ENCODE measurements around the gene SRD5A1. TPM values are rescaled to one million over a fixed set of nuclear protein-coding genes. Genes with fewer than 3 reads are reported as not detected.

Gene SRD5A1
- total RNA-seq, 1 donor from 2014 or later = 16.2 TPM

DNA sequence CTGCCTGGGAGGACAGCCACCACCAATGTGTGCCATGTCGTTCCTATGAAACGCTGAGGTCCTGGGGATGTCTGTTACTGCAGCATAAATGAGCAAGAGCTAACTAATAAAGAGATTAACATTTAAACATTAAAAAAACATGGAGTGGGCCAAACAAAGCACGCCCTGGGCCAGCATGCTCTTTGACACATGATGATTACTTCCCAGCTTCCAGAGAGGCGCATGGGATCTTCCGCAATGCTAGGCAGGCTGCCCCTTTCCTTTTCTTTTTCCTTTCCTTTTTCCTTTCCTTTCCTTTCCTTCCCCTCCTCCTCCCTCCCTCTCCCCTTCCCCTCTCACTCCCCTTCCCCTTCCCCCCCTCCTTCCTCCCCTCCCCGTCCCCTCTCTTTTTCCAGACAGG is 69.4 kb downstream of the SRD5A1 start:
- Histone ChIP-seq H3K4me3 (no peak overlapping the region), H3F3A (ENCODE audit: low read depth) (peaks cover 6% of the 10 kb centered on the region), H4K20me1 (ENCODE audit: low read depth) (no peaks in the 10 kb centered on the region), H3K4me1 (peaks cover 20% of the 10 kb centered on the region), H3K36me3 (no peaks in the 10 kb centered on the region), H3K27ac (no peak overlapping the region), H3K4me2 (no peak overlapping the region), H3K9me3 (ENCODE audit: low read depth) (no peaks in the 10 kb centered on the region), H2AFZ (replicated peaks) (no peak overlapping the region), H3K79me2 (ENCODE audit: low read depth) (no peaks in the 10 kb centered on the region), H3K27me3 (no peaks in the 10 kb centered on the region), H3K9ac (no peak overlapping the region)
- H3K4me1 Mint-ChIP-seq = peaks cover 31% of the 10 kb centered on the region
- TF ChIP-seq EZH2 (IDR thresholded peaks at IDR 0.05) (no peak), EZH2phosphoT487 (IDR thresholded peaks at IDR 0.05) (no peak)
- TF ChIP-seq, protein P1, sequence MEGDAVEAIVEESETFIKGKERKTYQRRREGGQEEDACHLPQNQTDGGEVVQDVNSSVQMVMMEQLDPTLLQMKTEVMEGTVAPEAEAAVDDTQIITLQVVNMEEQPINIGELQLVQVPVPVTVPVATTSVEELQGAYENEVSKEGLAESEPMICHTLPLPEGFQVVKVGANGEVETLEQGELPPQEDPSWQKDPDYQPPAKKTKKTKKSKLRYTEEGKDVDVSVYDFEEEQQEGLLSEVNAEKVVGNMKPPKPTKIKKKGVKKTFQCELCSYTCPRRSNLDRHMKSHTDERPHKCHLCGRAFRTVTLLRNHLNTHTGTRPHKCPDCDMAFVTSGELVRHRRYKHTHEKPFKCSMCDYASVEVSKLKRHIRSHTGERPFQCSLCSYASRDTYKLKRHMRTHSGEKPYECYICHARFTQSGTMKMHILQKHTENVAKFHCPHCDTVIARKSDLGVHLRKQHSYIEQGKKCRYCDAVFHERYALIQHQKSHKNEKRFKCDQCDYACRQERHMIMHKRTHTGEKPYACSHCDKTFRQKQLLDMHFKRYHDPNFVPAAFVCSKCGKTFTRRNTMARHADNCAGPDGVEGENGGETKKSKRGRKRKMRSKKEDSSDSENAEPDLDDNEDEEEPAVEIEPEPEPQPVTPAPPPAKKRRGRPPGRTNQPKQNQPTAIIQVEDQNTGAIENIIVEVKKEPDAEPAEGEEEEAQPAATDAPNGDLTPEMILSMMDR (IDR thresholded peaks at IDR 0.05) = no peak
- no peaks in the 10 kb centered on the region for H3K36me3 Mint-ChIP-seq
- peak overlapping the region; percentile 40 for H3K4me3 Mint-ChIP-seq
- no peak for DNase-seq (ENCODE audit: low spot score)
- H3K27me3 Mint-ChIP-seq (ENCODE audit: insufficient read depth, low read depth) = peaks cover 7% of the 10 kb centered on the region
- H3K27ac Mint-ChIP-seq = no peak overlapping the region
- no peaks in the 10 kb centered on the region for H3K9me3 Mint-ChIP-seq

DNA sequence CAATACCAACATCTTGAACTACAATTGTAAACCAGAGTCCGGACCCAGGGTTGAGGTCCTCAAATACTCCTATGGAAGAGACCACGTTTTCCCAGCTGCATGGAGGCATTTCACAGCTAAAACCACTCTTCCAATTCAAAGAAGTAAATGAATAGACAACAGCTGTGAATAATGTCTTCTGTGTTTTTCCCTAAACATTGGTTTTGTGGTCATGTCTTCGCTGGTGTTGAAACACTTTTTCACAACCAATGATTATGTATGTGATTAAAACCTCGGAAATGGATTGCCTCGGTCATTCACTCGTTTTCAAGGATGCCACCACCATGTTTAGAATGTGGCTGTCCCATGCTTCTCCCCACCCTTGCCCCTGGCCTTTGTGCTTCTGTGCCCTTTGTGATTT is 70.6 kb downstream of the SRD5A1 start:
- no peaks in the 10 kb centered on the region for H4K20me1 ChIP-seq (ENCODE audit: low read depth)
- H3K9me3 ChIP-seq (ENCODE audit: low read depth) = no peaks in the 10 kb centered on the region
- no peak overlapping the region for H3K9ac ChIP-seq
- TF ChIP-seq EZH2 (IDR thresholded peaks at IDR 0.05) (no peak), EZH2phosphoT487 (IDR thresholded peaks at IDR 0.05) (no peak)
- TF ChIP-seq, protein P1 (IDR thresholded peaks at IDR 0.05) = no peak
- peaks cover 20% of the 10 kb centered on the region for H3K4me1 ChIP-seq
- DNase-seq (ENCODE audit: low spot score) = no peak
- no peak overlapping the region for H3K27ac ChIP-seq
- H3K79me2 ChIP-seq (ENCODE audit: low read depth) = no peaks in the 10 kb centered on the region
- peaks cover 6% of the 10 kb centered on the region for H3F3A ChIP-seq (ENCODE audit: low read depth)
- Mint-ChIP-seq H3K36me3 (no peaks in the 10 kb centered on the region), H3K4me3 (no peak overlapping the region), H3K27ac (no peak overlapping the region), H3K27me3 (ENCODE audit: insufficient read depth, low read depth) (peaks cover 7% of the 10 kb centered on the region), H3K9me3 (no peaks in the 10 kb centered on the region), H3K4me1 (peaks cover 35% of the 10 kb centered on the region)
- H3K4me3 ChIP-seq = no peak overlapping the region
- H3K4me2 ChIP-seq = no peak overlapping the region
- H3K27me3 ChIP-seq = no peaks in the 10 kb centered on the region
- H2AFZ ChIP-seq (replicated peaks) = no peak overlapping the region
- H3K36me3 ChIP-seq = no peaks in the 10 kb centered on the region

DNA sequence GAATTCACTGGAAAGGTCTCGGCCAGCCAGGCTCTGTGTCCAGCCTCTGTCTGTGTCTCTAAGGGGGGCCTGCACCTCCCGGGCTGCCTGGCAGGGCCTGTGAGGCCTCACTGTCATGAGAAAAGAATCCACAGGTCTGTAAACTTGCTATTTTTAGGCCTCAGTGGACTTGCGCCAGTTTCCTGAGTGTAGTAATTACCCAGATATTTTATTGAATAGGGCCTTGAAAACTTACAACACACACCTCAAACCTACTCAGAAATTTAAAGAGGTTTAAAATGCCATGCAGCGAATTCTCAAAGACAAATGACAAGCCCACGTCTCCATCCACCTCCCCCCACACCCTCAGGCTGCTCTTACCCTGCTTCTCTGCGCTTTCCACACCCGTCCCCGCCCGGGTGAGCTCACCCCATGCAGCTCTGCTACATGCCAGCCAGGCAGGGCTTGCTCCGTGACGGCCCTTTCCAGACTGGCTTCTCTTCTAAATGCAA is 71.2 kb downstream of the SRD5A1 start:
- no peak overlapping the region for H3K4me3 ChIP-seq
- H3K79me2 ChIP-seq (ENCODE audit: low read depth) = no peaks in the 10 kb centered on the region
- Mint-ChIP-seq H3K27me3 (ENCODE audit: insufficient read depth, low read depth) (peaks cover 7% of the 10 kb centered on the region), H3K4me1 (peaks cover 34% of the 10 kb centered on the region), H3K27ac (no peak overlapping the region), H3K36me3 (no peaks in the 10 kb centered on the region), H3K4me3 (no peak overlapping the region), H3K9me3 (no peaks in the 10 kb centered on the region)
- no peak overlapping the region for H3K27ac ChIP-seq
- no peaks in the 10 kb centered on the region for H3K27me3 ChIP-seq
- H2AFZ ChIP-seq (replicated peaks) = no peak overlapping the region
- TF ChIP-seq, protein P1 (IDR thresholded peaks at IDR 0.05) = no peak
- TF ChIP-seq EZH2 (IDR thresholded peaks at IDR 0.05) (no peak), EZH2phosphoT487 (IDR thresholded peaks at IDR 0.05) (no peak)
- no peaks in the 10 kb centered on the region for H3K36me3 ChIP-seq
- no peaks in the 10 kb centered on the region for H3K9me3 ChIP-seq (ENCODE audit: low read depth)
- H3K4me2 ChIP-seq = no peak overlapping the region
- DNase-seq (ENCODE audit: low spot score) = no peak
- H3K4me1 ChIP-seq = peaks cover 20% of the 10 kb centered on the region
- H3F3A ChIP-seq (ENCODE audit: low read depth) = peaks cover 6% of the 10 kb centered on the region
- H3K9ac ChIP-seq = no peak overlapping the region
- no peaks in the 10 kb centered on the region for H4K20me1 ChIP-seq (ENCODE audit: low read depth)

All from neural progenitor cell (in vitro differentiated cells).